COLO668 (cell line): Measurements from ENCODE around the gene COX5B.
A peak's percentile ranks its signal among the peaks of the same experiment; 100 is the strongest.
"Not testable (repeated sequence)": the region's sequence is repeated elsewhere in the genome, so short reads cannot be mapped to it uniquely, and the experiment has no call there.

Experiments used
- DNase-seq: peaks from one replicate; lab custom pipeline; 2025; ENCODE audit not compliant: unreplicated experiment; lab: John Stamatoyannopoulos, UW

Gene COX5B

DNA sequence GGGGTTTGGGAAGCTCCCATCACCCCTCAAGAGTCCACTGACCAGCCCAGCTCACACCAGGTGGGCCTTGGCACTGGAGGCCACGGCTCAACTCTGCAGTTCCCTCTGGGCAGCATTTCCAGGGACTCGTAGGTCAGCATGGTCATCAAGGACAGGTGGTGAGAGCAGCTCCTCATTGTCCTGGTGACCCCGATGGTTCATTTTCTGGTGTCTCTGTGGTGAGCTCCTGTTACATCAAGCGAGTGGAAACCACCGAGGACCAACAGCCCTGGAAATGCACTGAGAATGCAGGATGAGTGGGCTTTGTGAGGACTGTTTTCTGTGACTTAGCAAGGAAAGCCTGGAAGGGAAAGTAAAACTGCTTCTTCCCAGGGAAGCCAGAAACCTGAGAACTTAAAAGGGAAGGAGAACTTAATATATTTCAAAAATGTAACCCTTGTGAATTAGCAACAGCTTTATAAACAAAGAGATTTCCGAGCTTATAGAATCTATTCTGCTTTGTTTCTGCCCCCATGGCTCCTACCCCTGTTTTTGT lies 26.8 kb downstream of the COX5B start:
- not testable (repeated sequence) for DNase-seq

DNA sequence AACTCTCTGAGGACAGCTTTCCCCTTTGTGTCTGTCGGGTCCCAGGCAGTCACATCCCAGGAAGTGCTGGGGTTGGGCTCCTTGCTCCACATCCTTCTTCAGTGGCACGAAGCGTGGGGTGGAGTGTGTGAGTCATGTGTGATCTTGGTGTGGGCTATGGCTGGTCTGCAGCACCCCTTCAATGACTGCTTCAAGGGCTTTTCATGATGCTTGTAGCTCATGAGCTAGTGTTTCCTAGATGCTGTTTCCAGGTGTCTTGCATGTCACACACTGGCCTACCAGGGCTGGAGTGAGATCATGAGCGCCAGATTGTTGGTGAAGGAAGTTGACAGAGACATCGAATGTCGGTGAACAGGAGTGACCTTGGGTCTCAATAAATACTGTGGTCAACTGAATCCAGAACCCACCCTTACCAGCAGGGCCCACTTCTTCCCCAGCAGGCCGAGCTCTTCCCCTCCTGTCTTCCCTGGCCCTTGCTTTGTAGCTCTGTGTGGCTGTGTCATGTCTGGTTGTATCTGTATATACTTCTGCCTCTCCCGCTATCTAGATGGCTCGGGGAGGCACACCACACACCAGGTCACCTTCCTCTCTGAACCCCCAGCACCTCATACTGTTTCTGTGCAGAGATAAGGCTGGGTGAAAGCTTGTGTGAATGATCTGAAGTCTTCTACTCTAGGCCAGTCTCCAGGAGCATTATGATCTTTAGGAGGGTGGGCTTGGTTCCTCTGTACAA lies 27.5 kb downstream of the COX5B start:
- no peak for DNase-seq

DNA sequence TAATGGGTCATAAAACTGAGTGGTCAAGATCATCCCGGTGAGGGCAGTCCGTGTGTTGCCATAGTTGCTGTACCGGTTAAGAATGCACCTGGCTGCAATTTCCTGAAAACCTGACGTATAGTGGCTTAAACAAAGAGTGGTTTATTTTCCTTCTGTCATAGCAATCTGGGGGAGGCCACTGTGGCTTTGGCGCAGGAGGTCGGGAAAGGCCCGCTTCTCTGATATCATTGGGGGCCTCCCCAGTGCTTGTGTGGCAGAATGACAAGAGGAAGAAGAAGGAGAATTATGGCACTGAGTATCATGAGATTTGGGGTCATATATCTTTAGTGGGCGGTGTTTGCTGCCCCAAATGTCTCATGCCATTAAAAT lies 28.0 kb downstream of the COX5B start:
- DNase-seq = no peak

DNA sequence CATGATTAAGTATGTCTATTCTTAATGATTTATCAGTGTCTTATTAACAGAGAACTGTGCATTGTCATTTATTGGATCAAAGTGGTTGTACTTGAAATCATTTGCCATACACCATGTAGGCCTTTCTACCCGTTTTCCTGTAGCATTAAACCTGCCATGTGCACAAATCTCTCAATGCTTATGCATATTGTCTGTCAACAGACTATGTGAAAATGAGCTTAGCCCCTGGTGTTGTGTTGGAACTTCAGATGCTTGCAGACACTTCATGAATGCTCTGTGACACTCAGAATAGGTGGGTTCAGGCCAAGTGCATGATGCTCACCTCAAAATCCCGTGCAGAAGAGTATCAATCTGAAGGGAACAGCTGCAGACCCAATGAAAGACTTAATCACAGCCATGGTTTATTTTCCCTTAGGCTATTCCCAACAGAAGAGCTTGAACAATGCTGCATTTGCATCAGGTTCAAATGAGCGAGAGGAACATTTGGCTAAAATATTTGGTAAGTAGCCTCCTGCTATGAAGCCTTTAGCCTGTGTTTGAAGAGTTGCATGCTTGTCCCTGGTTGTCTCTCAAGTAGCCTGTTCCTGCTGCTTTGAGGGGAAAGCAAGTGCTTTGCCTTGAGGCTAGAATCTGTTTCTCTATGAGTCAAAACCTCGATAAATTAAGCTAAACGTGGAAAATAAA lies 29.7 kb downstream of the COX5B start:
- no peak for DNase-seq

DNA sequence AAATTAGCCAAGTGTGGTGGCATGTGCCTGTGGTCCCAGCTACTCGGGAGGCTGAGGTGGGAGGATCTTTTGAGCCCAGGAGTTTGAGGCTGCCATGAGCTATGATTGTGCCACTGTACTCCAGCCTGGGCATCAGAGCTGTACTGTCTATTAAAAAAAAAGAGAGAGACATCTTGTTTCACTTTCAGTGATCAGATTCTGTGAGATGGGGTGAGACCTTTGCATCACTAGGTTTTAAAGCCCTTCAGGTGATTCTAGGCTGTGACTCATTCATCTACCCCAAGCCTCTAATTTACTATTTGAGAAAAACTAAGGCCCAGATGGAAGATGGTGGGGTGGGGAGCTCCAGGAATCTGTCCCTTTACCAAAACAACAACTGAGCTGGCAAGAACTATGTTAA lies 30.8 kb downstream of the COX5B start:
- no peak for DNase-seq

DNA sequence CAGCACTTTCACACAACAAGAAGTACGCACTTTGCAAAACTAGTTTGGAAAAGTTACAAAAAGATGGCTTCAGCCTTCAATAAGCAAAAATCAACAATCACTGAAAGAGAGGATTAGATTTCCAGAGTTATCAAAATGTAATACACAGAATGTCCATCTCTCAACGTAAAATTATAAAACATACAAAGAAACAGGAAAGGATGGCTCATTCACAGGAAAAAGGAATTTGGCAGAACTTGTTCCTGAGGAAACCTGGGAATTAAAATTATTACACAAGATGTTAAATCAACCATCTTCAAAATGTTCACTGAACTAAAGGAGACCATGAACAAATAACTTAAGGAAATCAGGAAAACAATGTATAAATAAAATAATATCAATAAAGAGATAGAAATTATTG lies 31.6 kb downstream of the COX5B start:
- no peak for DNase-seq

DNA sequence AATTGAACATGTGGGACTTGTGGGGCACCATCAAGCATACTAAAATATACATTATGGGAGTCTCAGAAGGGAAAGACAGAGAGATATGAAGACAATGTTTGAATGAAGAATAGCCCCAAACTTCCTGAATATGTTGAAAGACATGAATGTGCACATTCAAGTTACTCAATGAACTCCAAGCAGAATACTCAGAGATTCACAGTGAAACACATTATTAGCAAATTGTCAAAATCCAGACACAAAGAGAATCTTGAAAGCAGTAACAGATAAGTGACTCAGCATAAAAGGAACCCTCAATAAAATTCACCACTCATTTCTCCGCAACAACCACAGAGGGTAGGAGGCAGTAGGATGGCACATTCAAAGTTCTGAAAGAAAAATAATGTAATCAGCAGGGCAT lies 32.4 kb downstream of the COX5B start:
- no peak for DNase-seq

DNA sequence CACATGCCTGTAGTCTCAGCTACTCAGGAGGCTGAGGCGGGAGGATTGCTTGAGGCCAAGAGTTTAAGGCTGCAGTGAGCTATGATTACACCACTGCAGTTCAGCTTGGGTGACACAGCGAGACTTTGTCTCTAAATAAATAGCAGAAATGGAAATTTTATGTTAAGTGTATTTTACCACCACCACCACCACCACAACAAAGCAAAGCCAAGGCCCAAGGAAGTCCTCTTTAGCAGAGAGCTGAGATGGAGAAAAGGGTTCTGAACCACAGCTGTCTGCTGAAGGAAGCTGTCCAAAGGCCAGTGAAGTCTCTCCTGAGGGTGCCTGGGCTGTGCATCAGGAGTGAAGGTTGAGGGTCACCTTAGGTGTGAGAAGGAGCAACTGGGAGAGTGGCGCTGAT lies 41.4 kb downstream of the COX5B start:
- DNase-seq = not testable (repeated sequence)

DNA sequence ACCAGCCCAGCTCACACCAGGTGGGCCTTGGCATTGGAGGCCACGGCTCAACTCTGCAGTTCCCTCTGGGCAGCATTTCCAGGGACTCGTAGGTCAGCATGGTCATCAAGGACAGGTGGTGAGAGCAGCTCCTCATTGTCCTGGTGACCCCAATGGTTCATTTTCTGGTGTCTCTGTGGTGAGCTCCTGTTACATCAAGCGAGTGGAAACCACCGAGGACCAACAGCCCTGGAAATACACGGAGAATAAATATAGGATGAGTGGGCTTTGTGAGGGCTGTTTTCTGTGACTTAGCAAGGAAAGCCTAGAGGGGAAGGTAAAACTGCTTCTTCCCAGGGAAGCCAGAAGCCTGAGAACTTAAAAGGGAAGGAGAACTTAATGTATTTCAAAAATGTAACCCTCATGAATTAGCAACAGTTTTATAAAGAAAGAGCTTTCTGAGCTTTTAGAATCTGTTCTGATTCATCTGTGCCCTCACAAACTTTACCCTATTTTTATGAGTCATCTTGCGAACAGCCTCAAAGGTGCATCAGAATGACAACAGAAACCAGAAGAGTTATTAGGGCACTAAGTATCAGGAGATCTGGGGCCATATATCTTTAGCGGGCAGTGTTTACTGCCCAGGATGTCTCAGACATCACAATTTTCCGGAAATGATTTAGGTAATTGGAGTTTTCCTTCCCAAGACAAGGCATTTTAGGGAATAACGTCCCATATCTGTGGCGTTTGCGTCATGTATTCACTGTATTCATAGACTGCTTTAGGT lies 42.4 kb downstream of the COX5B start:
- no peak for DNase-seq

DNA sequence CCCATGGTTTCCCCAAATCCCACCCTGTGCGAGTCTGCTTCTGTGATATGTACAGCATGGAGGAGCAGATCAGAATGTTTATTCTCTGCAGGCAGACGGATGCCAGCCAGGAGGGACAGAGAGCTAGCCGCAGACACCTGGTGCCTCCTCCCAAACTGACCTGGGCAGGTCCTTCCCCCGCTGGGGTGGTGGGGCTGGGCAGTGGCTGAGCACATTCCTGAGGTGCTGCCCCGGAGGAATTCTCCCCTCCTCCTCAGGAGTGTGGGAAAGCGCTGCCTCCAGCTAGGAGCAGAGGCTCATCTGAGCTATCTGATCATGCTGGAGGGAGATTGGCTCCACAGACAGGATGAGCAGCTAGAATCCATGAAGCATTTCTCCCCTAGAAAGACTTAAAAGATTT lies 45.3 kb downstream of the COX5B start:
- no peak for DNase-seq

DNA sequence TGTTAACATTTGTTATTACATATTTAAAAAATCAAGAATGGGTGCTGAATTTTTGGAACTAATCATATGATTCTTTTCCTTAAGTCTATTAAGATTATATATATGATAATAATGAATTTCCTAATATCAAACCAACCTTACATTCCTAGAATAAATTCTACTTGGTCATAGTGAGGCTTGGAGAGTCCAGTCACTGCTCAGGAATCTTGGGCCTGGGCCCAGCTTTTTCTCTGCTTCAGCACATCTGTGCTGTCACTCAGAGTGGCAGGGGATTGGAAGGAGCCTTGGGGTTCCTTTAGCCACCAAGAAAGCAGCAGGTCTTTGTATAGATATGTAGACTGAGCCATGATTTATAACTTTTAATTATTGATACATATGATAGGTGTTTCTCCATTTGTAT lies 47.6 kb downstream of the COX5B start:
- no peak for DNase-seq

DNA sequence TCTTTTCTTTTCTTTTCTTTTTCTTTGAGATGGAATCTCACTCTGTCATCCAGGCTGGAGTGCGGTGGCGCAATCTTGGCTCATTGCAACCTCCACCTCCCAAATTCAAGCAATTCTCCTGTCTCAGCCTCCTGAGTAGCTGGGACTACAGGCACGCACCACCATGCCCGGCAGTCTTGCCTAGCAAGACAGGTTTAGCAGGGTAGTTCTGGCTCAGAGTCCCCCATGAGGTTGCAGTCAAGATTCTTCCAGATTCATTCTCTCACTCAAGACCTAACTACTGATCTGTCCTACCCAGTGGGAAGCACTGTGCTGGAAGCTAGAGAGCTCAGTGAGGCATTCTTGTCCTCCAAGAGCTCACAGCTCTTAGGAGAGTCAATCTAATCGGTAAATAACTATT lies 49.9 kb downstream of the COX5B start:
- DNase-seq = no peak

DNA sequence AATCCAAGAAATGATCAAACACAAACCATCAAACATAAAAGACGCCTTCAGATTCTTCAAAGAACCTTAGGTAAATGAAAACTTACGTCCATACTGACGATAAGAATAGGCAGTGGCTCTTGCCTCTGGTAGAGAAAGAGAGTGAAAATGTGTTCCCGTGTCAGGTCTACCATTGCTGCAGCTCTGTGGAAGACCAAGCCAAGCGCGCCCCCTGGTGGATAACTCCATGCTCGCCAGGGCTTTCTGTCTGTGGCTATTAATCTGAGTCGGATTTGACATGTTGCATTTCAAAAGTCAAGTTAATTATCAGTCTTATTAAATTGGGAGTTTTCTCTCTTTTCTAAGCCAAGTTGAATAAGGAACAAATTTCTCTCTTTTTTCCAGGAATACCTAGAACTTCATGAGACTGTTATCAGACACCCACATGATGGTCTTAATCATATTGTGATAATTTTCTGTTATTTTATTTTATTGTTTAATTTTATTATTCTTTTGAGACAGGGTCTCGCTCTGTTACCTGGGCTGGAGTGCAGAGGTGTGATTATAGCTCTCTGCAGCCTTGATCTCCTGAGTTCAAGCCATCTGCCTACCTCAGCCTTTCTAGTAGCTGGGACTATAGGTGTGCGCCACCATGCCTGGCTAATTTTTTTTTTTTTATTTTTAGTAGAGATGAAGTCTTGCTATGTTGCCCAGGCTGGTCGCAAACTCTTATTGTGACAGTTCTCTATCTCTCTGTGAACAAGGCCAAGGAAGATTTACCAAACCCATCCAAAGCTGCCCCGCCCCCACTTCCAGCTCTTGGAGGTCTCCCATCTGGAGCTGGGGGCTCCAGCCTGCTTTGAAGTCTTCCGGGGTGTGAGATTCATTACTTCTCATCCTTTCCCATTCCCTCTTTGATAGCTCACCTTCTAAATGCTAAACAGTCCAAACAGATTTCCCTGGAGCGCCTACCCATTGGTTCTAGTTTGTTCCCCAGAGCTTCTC lies 51.7 kb downstream of the COX5B start:
- DNase-seq = peak; percentile 83
